Mucosa of descending colon (tissue), 3 donors: ENCODE measurements around the gene ZNF235. TPM values are rescaled to one million over a fixed set of nuclear protein-coding genes. Genes with fewer than 3 reads are reported as not detected.
"Not testable (repeated sequence)": the region's sequence is repeated elsewhere in the genome, so short reads cannot be mapped to it uniquely, and the experiment has no call there.

Experiments used
- ATAC-seq: fragments of 200-7000 bp; cut with Tn5 transposase; one replicate; pipeline ENCODE4 v1.9.1; 2020; ENCODE audit warnings: mild to moderate bottlenecking, moderate library complexity
- DNase-seq, 3 donors: peaks; one replicate each; pipeline ENCODE4 v3.0.0-alpha.2; 2020
- H3K36me3 ChIP-seq: fragments of 200-600 bp; one replicate; pipeline ENCODE4 v1.8.0; 2021; ENCODE audit warnings: low read depth, mild to moderate bottlenecking
- H3K4me1 ChIP-seq: fragments of 200-600 bp; one replicate; pipeline ENCODE4 v1.8.0; 2021; ENCODE audit warnings: low read depth, mild to moderate bottlenecking
- H3K4me3 ChIP-seq: fragments of 200-600 bp; one replicate; pipeline ENCODE4 v1.8.0; 2021; ENCODE audit warnings: mild to moderate bottlenecking
- H3K9me3 ChIP-seq: fragments of 200-600 bp; one replicate; pipeline ENCODE4 v1.8.0; 2021; ENCODE audit warnings: mild to moderate bottlenecking
- intact Hi-C, 2 donors: fragments of 100-400 bp; cut with DNase I in 1 of 2; cut with micrococcal nuclease in 1 of 2; formaldehyde crosslinking; loops; one replicate each; pipeline versions ENCODE4 v1.11.0 to v1.11.1; 2022; cut with DNase I, micrococcal nuclease
- long read RNA-seq, 2 donors: library from polyadenylated mRNA; unstranded; transcript quantifications; one replicate each; pipeline ENCODE4 v2.0.0, GENCODE V29; 2019 to 2021
- total RNA-seq, 3 donors: library from RNA; stranded (reverse); fragmentation: NEBNext Ultra II Directional in 2 of 3; extraction: Animal tissue kit (Norgen Biotek cat#: 25700) in 2 of 3; gene quantifications; one replicate each; pipeline versions ENCODE4 v1.2.1 to v1.2.4, GENCODE V29; 2021 to 2023
- TF ChIP-seq, protein P1 (sequence below): fragments of 200-600 bp; IDR thresholded peaks from one replicate; pipeline ENCODE4 v1.8.0; 2022; ENCODE audit warnings: antibody characterized with exemption, mild to moderate bottlenecking
- donor health status: DM: no; HTN: no; CAD: no; lungs with moderate emphysema.
- donor health status: DM: no; HTN: no; CAD: no.
- donor health status: DM: no; HTN: yes; CAD: no.

The ZNF235 gene
- 10 to 100 TPM in 1 of 3 donors, 1 to 10 TPM in 2; 5.0 to 11.7 (median 9.8) TPM for total RNA-seq
- long read RNA-seq, donor 1, full-length matches to known transcripts, result 3 of 4 reads
- long read RNA-seq, donor 1, partial matches to known transcripts, result 0 of 4 reads
- long read RNA-seq, donor 1, other reads (novel, unspliced or antisense), result 1 of 4 reads
- long read RNA-seq, donor 2, result 0 reads

GRCh38 chr19:44304659-44305193 is at the start of gene ZNF235:
ZNF235 (minus strand) TSS chr19:44305025; CDS start chr19:44303404, 1,621 bp downstream.
- no peaks in the 10 kb centered on the region for H3K36me3 ChIP-seq
- peak; percentile 100 for ATAC-seq
- TF ChIP-seq, protein P1, sequence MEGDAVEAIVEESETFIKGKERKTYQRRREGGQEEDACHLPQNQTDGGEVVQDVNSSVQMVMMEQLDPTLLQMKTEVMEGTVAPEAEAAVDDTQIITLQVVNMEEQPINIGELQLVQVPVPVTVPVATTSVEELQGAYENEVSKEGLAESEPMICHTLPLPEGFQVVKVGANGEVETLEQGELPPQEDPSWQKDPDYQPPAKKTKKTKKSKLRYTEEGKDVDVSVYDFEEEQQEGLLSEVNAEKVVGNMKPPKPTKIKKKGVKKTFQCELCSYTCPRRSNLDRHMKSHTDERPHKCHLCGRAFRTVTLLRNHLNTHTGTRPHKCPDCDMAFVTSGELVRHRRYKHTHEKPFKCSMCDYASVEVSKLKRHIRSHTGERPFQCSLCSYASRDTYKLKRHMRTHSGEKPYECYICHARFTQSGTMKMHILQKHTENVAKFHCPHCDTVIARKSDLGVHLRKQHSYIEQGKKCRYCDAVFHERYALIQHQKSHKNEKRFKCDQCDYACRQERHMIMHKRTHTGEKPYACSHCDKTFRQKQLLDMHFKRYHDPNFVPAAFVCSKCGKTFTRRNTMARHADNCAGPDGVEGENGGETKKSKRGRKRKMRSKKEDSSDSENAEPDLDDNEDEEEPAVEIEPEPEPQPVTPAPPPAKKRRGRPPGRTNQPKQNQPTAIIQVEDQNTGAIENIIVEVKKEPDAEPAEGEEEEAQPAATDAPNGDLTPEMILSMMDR, result no peak
- peak; percentile 86 to 90 (median 88) for DNase-seq
- peak within 1 kb of the TSS; percentile 57 for H3K4me3 ChIP-seq
- intact Hi-C loops, result no loop called here
- H3K9me3 ChIP-seq, result peaks cover 20% of the 10 kb centered on the region
- no peaks in the 10 kb centered on the region for H3K4me1 ChIP-seq

DNA sequence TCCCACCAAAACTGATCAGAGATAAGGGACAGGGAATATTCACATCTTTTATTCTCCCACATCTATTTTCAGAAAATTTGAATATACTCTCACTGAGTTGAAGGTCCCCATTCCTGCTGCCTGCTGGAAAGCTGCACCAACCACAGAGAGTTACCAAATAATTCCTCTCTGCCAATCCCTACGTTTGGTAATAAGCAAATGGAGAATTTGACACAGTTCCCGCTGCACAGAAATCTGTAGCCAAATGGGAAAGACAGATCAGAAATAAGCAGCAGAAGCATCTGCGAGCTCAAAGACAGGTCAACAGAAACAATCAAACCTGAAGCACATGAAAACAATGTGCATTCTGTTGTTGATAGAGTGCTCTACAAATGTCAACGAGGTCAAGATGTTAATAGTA is 41.7 kb upstream of the ZNF235 start:
- no peaks in the 10 kb centered on the region for H3K4me1 ChIP-seq
- no peak overlapping the region for H3K4me3 ChIP-seq
- intact Hi-C loops, result no loop called here
- TF ChIP-seq, protein P1, result no peak
- H3K36me3 ChIP-seq, result no peaks in the 10 kb centered on the region
- H3K9me3 ChIP-seq, result peaks cover 75% of the 10 kb centered on the region
- no peak for ATAC-seq
- no peak for DNase-seq

DNA sequence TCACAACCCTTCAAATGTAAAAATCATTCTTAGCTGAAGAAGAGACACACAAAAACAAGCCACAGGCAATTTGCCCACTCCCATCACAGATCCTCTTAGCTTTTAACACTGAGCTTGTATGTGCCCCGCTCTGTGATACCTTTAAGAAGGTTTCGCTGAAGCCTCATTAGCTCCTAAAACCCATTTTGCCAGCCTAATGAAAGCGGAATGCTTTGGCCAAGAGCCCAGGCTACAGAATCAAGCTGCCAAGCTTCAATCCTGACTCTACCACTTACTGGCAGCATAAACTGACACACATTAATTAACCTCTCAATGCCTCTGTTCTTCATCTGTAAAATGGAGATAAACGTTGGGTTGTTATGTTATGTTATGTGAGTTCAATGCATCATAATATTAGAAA is 41.1 kb upstream of the ZNF235 start:
- Histone ChIP-seq H3K9me3 (peaks cover 80% of the 10 kb centered on the region), H3K4me1 (no peaks in the 10 kb centered on the region), H3K36me3 (no peaks in the 10 kb centered on the region), H3K4me3 (no peak overlapping the region)
- DNase-seq (no peak), ATAC-seq (no peak)
- TF ChIP-seq, protein P1, result no peak
- intact Hi-C loops, result no loop called here

DNA sequence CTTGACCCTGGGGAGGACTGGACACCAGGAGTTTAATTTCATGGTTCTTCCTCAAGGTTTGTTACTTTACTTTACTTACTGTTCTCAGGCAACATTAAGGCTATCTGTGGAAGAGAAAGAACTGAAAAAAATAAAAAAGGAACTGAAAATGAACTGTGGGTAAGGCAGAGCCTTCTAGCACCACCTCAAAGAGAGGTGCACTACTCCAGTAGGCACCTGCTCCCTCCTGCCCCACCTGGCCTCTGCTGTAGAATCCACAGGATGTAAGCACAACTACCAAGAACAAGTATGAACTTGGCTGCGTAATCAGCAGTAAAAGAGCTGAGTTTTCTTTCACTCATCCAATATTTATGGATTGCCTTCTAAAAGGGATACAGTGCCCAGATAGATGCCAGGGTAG is 39.4 kb upstream of the ZNF235 start:
- intact Hi-C loops, result no loop called here
- DNase-seq (no peak), ATAC-seq (no peak)
- Histone ChIP-seq H3K4me1 (no peaks in the 10 kb centered on the region), H3K4me3 (no peak overlapping the region), H3K9me3 (peaks cover 76% of the 10 kb centered on the region), H3K36me3 (no peaks in the 10 kb centered on the region)
- TF ChIP-seq, protein P1, result no peak

DNA sequence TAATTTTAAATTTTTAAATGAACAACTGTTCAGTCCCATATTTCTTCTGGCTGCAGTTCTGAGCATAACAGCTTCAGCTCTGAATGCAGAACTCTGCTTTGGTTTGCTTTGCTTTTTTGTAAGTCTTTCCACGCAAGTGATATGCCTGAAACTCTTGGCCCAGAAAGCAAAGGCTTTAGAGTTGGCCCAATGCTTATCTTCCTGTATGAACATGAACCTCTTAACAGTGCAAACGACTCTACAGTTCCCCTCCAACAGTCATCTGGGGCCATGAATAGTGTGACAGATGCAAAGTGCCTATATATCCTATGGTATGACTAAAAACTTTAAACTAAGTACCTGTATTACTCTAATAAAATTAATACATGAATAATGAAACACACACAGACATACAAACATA is 37.0 kb upstream of the ZNF235 start:
- H3K4me3 ChIP-seq, result no peak overlapping the region
- DNase-seq (no peak), ATAC-seq (no peak)
- H3K4me1 ChIP-seq, result no peaks in the 10 kb centered on the region
- no peaks in the 10 kb centered on the region for H3K36me3 ChIP-seq
- TF ChIP-seq, protein P1, result no peak
- intact Hi-C loops, result no loop called here
- peaks cover 59% of the 10 kb centered on the region for H3K9me3 ChIP-seq

DNA sequence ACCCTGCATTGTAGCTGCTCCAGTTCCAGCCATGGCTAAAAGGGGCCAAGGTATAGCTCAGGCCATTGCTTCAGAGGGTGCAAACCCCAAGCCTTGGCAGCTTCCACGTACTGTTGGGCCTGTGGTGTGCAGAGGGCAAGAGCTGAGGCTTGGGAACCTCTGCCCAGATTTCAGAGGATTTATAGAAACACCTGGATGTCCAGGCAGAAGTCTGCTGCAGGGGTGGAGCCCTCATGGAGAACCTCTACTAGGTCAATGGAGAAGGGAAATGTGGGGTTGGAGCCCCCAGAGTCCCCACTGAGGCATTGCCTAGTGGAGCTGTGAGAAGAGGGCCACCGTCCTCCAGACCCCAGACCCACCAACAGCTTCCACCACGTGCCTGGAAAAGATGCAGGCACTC is 29.8 kb upstream of the ZNF235 start:
- Histone ChIP-seq H3K36me3 (peaks cover 22% of the 10 kb centered on the region), H3K9me3 (peaks cover 80% of the 10 kb centered on the region)
- intact Hi-C loops, H3K4me3 ChIP-seq, DNase-seq, ATAC-seq, H3K4me1 ChIP-seq: not testable (repeated sequence)
